ENCODE data around the gene CTDP1. TPM values are rescaled to one million over a fixed set of nuclear protein-coding genes. Genes with fewer than 3 reads are reported as not detected.

The CTDP1 gene
- total and polyA plus RNA-seq, 9 of the 15 experiments (the other 6 are each of a cell fraction or from before 2014, with no cell fraction given), result 0.07 to 19.2 (median 4.0) TPM

DNA sequence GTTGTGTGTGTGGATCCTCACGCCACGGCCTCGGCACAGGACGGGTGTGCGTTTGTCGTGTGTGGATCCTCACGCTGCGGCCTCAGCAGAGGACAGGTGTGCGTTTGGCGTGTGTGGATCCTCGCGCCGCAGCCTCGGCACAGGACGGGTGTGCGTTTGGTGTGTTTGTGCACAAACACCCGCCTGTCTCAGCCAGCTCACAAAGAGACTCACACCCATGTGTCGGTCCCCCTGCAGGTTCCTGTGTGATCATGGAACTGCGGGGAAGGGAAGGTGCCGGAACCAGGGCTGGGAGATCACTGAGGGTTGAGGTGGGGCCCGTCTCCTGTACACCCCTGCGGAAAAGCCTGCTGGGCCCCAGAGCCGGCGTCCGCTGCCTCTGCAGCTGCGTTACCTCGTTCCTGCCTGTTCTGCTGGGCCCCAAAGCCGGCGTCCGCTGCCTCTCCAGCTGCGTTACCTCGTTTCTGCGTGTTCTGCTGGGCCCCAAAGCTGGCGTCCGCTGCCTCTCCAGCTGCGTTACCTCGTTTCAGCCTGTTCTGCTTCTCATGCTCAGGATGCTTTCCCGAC, 53.6 kb downstream of the CTDP1 start:
- Histone ChIP-seq H3K4me3 (no peak overlapping the region), H3K9me3 (replicated peaks; ENCODE audit: control insufficient read depth, insufficient read depth, low read depth, low read length) (peaks cover 9% of the 10 kb centered on the region), H3K79me2 (ENCODE audit: control insufficient read depth, insufficient read depth, low read length) (no peaks in the 10 kb centered on the region), H2AFZ (ENCODE audit: low read depth, low read length) (no peak overlapping the region), H3K36me3 (ENCODE audit: control insufficient read depth, insufficient read depth, low read length) (peaks cover 52% of the 10 kb centered on the region; the same call in 2 of the 3 replicates), H3K27ac (ENCODE audit: extremely low read depth, low read depth, low read length) (no peak overlapping the region), H3K4me1 (replicated peaks in 1 of 2; ENCODE audit: control insufficient read depth in 2 of 2, insufficient read depth in 2 of 2, low read length in 2 of 2) (no peaks in the 10 kb centered on the region), H3K27me3 (ENCODE audit: control insufficient read depth in 2 of 2, insufficient read depth in 2 of 2, low read length in 2 of 2) (no peaks in the 10 kb centered on the region), H3K9ac (ENCODE audit: insufficient read depth in 1 of 2, low read depth in 2 of 2, low read length in 2 of 2) (no peak overlapping the region), H4K20me1 (replicated peaks; ENCODE audit: control insufficient read depth, insufficient read depth, low read length) (no peaks in the 10 kb centered on the region), H3K4me2 (ENCODE audit: insufficient read depth, low read length) (no peak overlapping the region), H3K9me1 (ENCODE audit: control insufficient read depth, insufficient read depth, low read length) (no peaks in the 10 kb centered on the region)
- TF ChIP-seq TCFL5 (CRISPR knock-in tag; conservative IDR thresholded peaks at IDR 0.05) (no peak), ZNF24 (IDR thresholded peaks at IDR 0.05) (no peak), TBP (optimal IDR thresholded peaks at IDR 0.05; ENCODE audit: low read depth, low read length) (no peak)
- TF ChIP-seq, protein P1, sequence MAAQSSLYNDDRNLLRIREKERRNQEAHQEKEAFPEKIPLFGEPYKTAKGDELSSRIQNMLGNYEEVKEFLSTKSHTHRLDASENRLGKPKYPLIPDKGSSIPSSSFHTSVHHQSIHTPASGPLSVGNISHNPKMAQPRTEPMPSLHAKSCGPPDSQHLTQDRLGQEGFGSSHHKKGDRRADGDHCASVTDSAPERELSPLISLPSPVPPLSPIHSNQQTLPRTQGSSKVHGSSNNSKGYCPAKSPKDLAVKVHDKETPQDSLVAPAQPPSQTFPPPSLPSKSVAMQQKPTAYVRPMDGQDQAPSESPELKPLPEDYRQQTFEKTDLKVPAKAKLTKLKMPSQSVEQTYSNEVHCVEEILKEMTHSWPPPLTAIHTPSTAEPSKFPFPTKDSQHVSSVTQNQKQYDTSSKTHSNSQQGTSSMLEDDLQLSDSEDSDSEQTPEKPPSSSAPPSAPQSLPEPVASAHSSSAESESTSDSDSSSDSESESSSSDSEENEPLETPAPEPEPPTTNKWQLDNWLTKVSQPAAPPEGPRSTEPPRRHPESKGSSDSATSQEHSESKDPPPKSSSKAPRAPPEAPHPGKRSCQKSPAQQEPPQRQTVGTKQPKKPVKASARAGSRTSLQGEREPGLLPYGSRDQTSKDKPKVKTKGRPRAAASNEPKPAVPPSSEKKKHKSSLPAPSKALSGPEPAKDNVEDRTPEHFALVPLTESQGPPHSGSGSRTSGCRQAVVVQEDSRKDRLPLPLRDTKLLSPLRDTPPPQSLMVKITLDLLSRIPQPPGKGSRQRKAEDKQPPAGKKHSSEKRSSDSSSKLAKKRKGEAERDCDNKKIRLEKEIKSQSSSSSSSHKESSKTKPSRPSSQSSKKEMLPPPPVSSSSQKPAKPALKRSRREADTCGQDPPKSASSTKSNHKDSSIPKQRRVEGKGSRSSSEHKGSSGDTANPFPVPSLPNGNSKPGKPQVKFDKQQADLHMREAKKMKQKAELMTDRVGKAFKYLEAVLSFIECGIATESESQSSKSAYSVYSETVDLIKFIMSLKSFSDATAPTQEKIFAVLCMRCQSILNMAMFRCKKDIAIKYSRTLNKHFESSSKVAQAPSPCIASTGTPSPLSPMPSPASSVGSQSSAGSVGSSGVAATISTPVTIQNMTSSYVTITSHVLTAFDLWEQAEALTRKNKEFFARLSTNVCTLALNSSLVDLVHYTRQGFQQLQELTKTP (IDR thresholded peaks at IDR 0.05; ENCODE audit: low read depth in 1 of 2, partially characterized antibody in 2 of 2), result no peak
- FAIRE-seq, result no peak
- no peak for ATAC-seq
- WGBS (ENCODE audit: insufficient coverage, low coverage, missing lambda C conversion rate), result 94% methylated on average over 11 of the region's 38 CpGs
- CTCF ChIA-PET (ENCODE audit: low intra/inter-chr PET ratio), result no interaction called here
- POLR2A ChIA-PET, result no interaction called here
- no TSS peak for BruUV-seq (replicated peaks)
- no peak for DNase-seq (ENCODE audit: extremely low read depth in 1 of 4, low spot score in 3 of 4)
- in situ Hi-C loops (cut with MboI), result no loop called here
- intact Hi-C loops (cut with micrococcal nuclease), result no loop called here
